ENCODE measurements around the gene BSCL2.
"Not testable (repeated sequence)": the region's sequence is repeated elsewhere in the genome, so short reads cannot be mapped to it uniquely, and the experiment has no call there.

- TF ChIP-seq POLR2AphosphoS5 (IDR thresholded peaks at IDR 0.05; ENCODE audit: insufficient read depth, low read depth, low read length); CTCF (IDR thresholded peaks at IDR 0.05; ENCODE audit: extremely low read depth in 1 of 2, insufficient read depth in 1 of 2, low read depth in 1 of 2, low read length in 2 of 2); EZH2 (IDR thresholded peaks at IDR 0.05; ENCODE audit: borderline replicate concordance, low read depth, low read length, severe bottlenecking); MYC (IDR thresholded peaks at IDR 0.05; ENCODE audit: low read depth, low read length); POLR2A (IDR thresholded peaks at IDR 0.05; ENCODE audit: low read depth, low read length); MAX (IDR thresholded peaks at IDR 0.05; ENCODE audit: insufficient read depth, insufficient read length); JUN (IDR thresholded peaks at IDR 0.05; ENCODE audit: borderline replicate concordance, insufficient read depth, insufficient read length, low read depth); GATA2 (IDR thresholded peaks at IDR 0.05; ENCODE audit: insufficient read depth, insufficient read length, low read depth, low read length): not testable (repeated sequence)
Observed at GRCh38 chr11:62749931-62750330, 42.7 kb upstream of the BSCL2 start.

Data from endothelial cell of umbilical vein (primary cell).